CD4-positive, CD25-positive, alpha-beta regulatory T cell (primary cell): ENCODE measurements around the gene CHST11. TPM values are rescaled to one million over a fixed set of nuclear protein-coding genes. Genes with fewer than 3 reads are reported as not detected.

Source experiments
- ATAC-seq, 2 donors: fragments of 150-1000 bp; cut with Tn5 transposase; one replicate each; pipeline ENCODE4 v1.10.0; 2021; ENCODE audit warnings: low read depth in 2 of 2, moderate number of reproducible peaks in 2 of 2, moderate library complexity in 1 of 2
- DNase-seq, 3 donors: peaks; one replicate each; pipeline versions ENCODE4 v3.0.0 to v3.0.0-alpha.2; 2012 to 2022; ENCODE audit warnings: mixed read lengths in 1 of 3
- H3K27ac ChIP-seq: one replicate; pipeline ENCODE4 v1.7.0; 2013; ENCODE audit warnings: mild to moderate bottlenecking, low read length; ENCODE audit not compliant: insufficient read depth, poor library complexity, severe bottlenecking
- H3K27me3 ChIP-seq: one replicate; pipeline ENCODE4 v1.7.0; 2013; ENCODE audit warnings: low read length; ENCODE audit not compliant: control insufficient read depth, insufficient read depth
- H3K36me3 ChIP-seq: one replicate; pipeline ENCODE4 v1.7.0; 2013; ENCODE audit warnings: mild to moderate bottlenecking, low read length, moderate library complexity; ENCODE audit not compliant: control insufficient read depth, insufficient read depth
- H3K4me1 ChIP-seq: 2 replicates; pipeline ENCODE4 v1.7.0; 2013; ENCODE audit warnings: mild to moderate bottlenecking, low read length; ENCODE audit not compliant: insufficient read depth, control insufficient read depth, poor library complexity, severe bottlenecking
- H3K4me3 ChIP-seq: one replicate; pipeline ENCODE4 v1.7.0; 2013; ENCODE audit warnings: low read depth, mild to moderate bottlenecking, low read length, moderate library complexity
- H3K9me3 ChIP-seq, 2 experiments: 1 replicate in 1 of 2; 2 replicates in 1 of 2; pipeline ENCODE4 v1.7.0; 2013; ENCODE audit warnings: low read length in 2 of 2, mild to moderate bottlenecking in 1 of 2, moderate library complexity in 1 of 2; ENCODE audit not compliant: control insufficient read depth in 2 of 2
- H3K27ac Mint-ChIP-seq, 3 donors: one replicate each; pipeline ENCODE4 v1.8.0; 2020 to 2022; ENCODE audit warnings: mild to moderate bottlenecking in 3 of 3, mixed read lengths in 3 of 3, moderate library complexity in 2 of 3
- H3K27me3 Mint-ChIP-seq: one replicate; pipeline ENCODE4 v1.8.0; 2022; ENCODE audit warnings: mild to moderate bottlenecking, mixed read lengths
- H3K36me3 Mint-ChIP-seq: one replicate; pipeline ENCODE4 v1.8.0; 2020; ENCODE audit warnings: mixed read lengths
- H3K4me1 Mint-ChIP-seq, 4 donors: one replicate each; pipeline ENCODE4 v1.8.0; 2020 to 2022; ENCODE audit warnings: mixed read lengths in 4 of 4, mild to moderate bottlenecking in 1 of 4
- H3K4me3 Mint-ChIP-seq, 4 donors: one replicate each; pipeline ENCODE4 v1.8.0; 2020 to 2022; ENCODE audit warnings: mild to moderate bottlenecking in 4 of 4, mixed read lengths in 4 of 4, moderate library complexity in 3 of 4
- H3K9me3 Mint-ChIP-seq, 7 donors: one replicate each; pipeline ENCODE4 v1.8.0; 2020 to 2022; ENCODE audit warnings: mixed read lengths in 7 of 7, mild to moderate bottlenecking in 3 of 7, moderate library complexity in 2 of 7
- polyA plus RNA-seq, 4 donors: library from polyadenylated mRNA; unstranded; fragments of 300-500 nt; fragmentation: Illumina TruSeq; gene quantifications; one replicate each; pipeline ENCODE4 v1.2.3, GENCODE V29; 2021
- total RNA-seq: library from RNA; stranded (reverse); gene quantifications from one replicate; pipeline ENCODE4 v1.2.3, GENCODE V29; 2022

The CHST11 gene
- total and polyA plus RNA-seq, 5 donors from 2014 or later, result 70.2 to 192 (median 105) TPM

GRCh38 chr12:104469066-104469465, 12.3 kb downstream of the CHST11 start:
- Histone ChIP-seq H3K27me3 (no peaks in the 10 kb centered on the region), H3K9me3 (no peaks in the 10 kb centered on the region), H3K36me3 (peaks cover 3% of the 10 kb centered on the region), H3K4me1 (peaks cover 92% of the 10 kb centered on the region), H3K4me3 (peak overlapping the region; percentile 72), H3K27ac (peak overlapping the region; percentile 56)
- Mint-ChIP-seq H3K9me3 (peaks cover 0 to 7% (median 0%) of the 10 kb centered on the region in 7 donors), H3K27me3 (no peaks in the 10 kb centered on the region), H3K4me1 (peaks cover 61 to 96% (median 87%) of the 10 kb centered on the region in 4 donors), H3K4me3 (peak overlapping the region; percentile 56 to 77 (median 67)), H3K36me3 (peaks cover 33% of the 10 kb centered on the region), H3K27ac (peak overlapping the region; percentile 83 to 89 (median 87))
- no peak for DNase-seq
- ATAC-seq, result no peak

- H3K9me3 Mint-ChIP-seq, result peaks cover 0 to 7% (median 0%) of the 10 kb centered on the region in 7 donors
- Histone ChIP-seq H3K4me1 (peaks cover 92% of the 10 kb centered on the region), H3K36me3 (peaks cover 3% of the 10 kb centered on the region), H3K9me3 (no peaks in the 10 kb centered on the region), H3K27ac (peak overlapping the region; percentile 56), H3K4me3 (peak overlapping the region; percentile 72), H3K27me3 (no peaks in the 10 kb centered on the region)
- peaks cover 32% of the 10 kb centered on the region for H3K36me3 Mint-ChIP-seq
- DNase-seq, result no peak
- no peak for ATAC-seq
- H3K4me1 Mint-ChIP-seq, result peaks cover 65 to 97% (median 89%) of the 10 kb centered on the region in 4 donors
- H3K27ac Mint-ChIP-seq, result peak overlapping the region; percentile 83 to 89 (median 87)
- H3K4me3 Mint-ChIP-seq, result peak overlapping the region; percentile 33 to 77 (median 67)
- no peaks in the 10 kb centered on the region for H3K27me3 Mint-ChIP-seq
Measured at GRCh38 chr12:104469523-104469922, 12.8 kb downstream of the CHST11 start.

- Histone ChIP-seq H3K36me3 (peaks cover 3% of the 10 kb centered on the region), H3K9me3 (no peaks in the 10 kb centered on the region), H3K4me3 (no peak overlapping the region), H3K4me1 (peaks cover 92% of the 10 kb centered on the region), H3K27me3 (no peaks in the 10 kb centered on the region), H3K27ac (peak overlapping the region; percentile 10)
- peaks cover 63 to 97% (median 86%) of the 10 kb centered on the region in 4 donors for H3K4me1 Mint-ChIP-seq
- H3K4me3 Mint-ChIP-seq, result peak overlapping the region in 1 of 4 donors; percentile 39
- H3K27ac Mint-ChIP-seq, result peak overlapping the region; percentile 81 to 87 (median 83)
- no peaks in the 10 kb centered on the region for H3K27me3 Mint-ChIP-seq
- ATAC-seq (no peak), DNase-seq (no peak)
- H3K36me3 Mint-ChIP-seq, result peaks cover 25% of the 10 kb centered on the region
- peaks cover 0 to 7% (median 0%) of the 10 kb centered on the region in 7 donors for H3K9me3 Mint-ChIP-seq
Measured at GRCh38 chr12:104470521-104470920, 13.8 kb downstream of the CHST11 start.

- ATAC-seq (no peak), DNase-seq (no peak)
- H3K27me3 ChIP-seq, result no peaks in the 10 kb centered on the region
- peak overlapping the region; percentile 27 for H3K4me3 ChIP-seq
- peak overlapping the region; percentile 17 for H3K27ac ChIP-seq
- peaks cover 0 to 7% (median 0%) of the 10 kb centered on the region in 7 donors for H3K9me3 Mint-ChIP-seq
- no peaks in the 10 kb centered on the region for H3K27me3 Mint-ChIP-seq
- H3K4me1 ChIP-seq, result peaks cover 88% of the 10 kb centered on the region
- H3K27ac Mint-ChIP-seq, result peak overlapping the region in 2 of 3 donors; percentile 39 to 87
- H3K9me3 ChIP-seq, result no peaks in the 10 kb centered on the region
- H3K36me3 ChIP-seq, result peaks cover 3% of the 10 kb centered on the region
- peak overlapping the region in 1 of 4 donors; percentile 39 for H3K4me3 Mint-ChIP-seq
- H3K36me3 Mint-ChIP-seq, result peaks cover 25% of the 10 kb centered on the region
- peaks cover 62 to 90% (median 82%) of the 10 kb centered on the region in 4 donors for H3K4me1 Mint-ChIP-seq
Measured at GRCh38 chr12:104471336-104471735, 14.6 kb downstream of the CHST11 start.

- Mint-ChIP-seq H3K27me3 (no peaks in the 10 kb centered on the region), H3K4me1 (peaks cover 47 to 90% (median 80%) of the 10 kb centered on the region in 4 donors), H3K27ac (peak overlapping the region; percentile 68 to 98 (median 87)), H3K36me3 (peaks cover 16% of the 10 kb centered on the region), H3K9me3 (peaks cover 0 to 7% (median 0%) of the 10 kb centered on the region in 7 donors), H3K4me3 (peak overlapping the region; percentile 56 to 82 (median 79))
- ATAC-seq, result no peak
- peak overlapping the region; percentile 33 for H3K4me3 ChIP-seq
- H3K9me3 ChIP-seq, result no peaks in the 10 kb centered on the region
- H3K27me3 ChIP-seq, result no peaks in the 10 kb centered on the region
- peak overlapping the region; percentile 53 for H3K27ac ChIP-seq
- DNase-seq, result no peak
- peaks cover 3% of the 10 kb centered on the region for H3K36me3 ChIP-seq
- peaks cover 88% of the 10 kb centered on the region for H3K4me1 ChIP-seq
Measured at GRCh38 chr12:104472748-104473147, 16.0 kb downstream of the CHST11 start.

GRCh38 chr12:104473374-104473983, 16.7 kb downstream of the CHST11 start:
- Mint-ChIP-seq H3K4me1 (peaks cover 51 to 89% (median 79%) of the 10 kb centered on the region in 4 donors), H3K27me3 (no peaks in the 10 kb centered on the region), H3K27ac (peak overlapping the region; percentile 68 to 96 (median 87)), H3K36me3 (peaks cover 16% of the 10 kb centered on the region), H3K4me3 (peak overlapping the region; percentile 56 to 79 (median 76)), H3K9me3 (peaks cover 0 to 7% (median 0%) of the 10 kb centered on the region in 7 donors)
- ATAC-seq (peak in 1 of 2 donors; percentile 16), DNase-seq (no peak)
- Histone ChIP-seq H3K4me3 (peak overlapping the region; percentile 33), H3K4me1 (peaks cover 87% of the 10 kb centered on the region), H3K36me3 (peaks cover 3% of the 10 kb centered on the region), H3K27ac (peak overlapping the region; percentile 53), H3K27me3 (no peaks in the 10 kb centered on the region), H3K9me3 (no peaks in the 10 kb centered on the region)

- Mint-ChIP-seq H3K9me3 (peaks cover 0 to 3% (median 0%) of the 10 kb centered on the region in 7 donors), H3K27ac (peak overlapping the region; percentile 26 to 87 (median 32)), H3K27me3 (no peaks in the 10 kb centered on the region), H3K36me3 (peaks cover 10% of the 10 kb centered on the region), H3K4me3 (peak overlapping the region in 1 of 4 donors; percentile 59), H3K4me1 (peaks cover 45 to 90% (median 78%) of the 10 kb centered on the region in 4 donors)
- Histone ChIP-seq H3K36me3 (peaks cover 3% of the 10 kb centered on the region), H3K4me3 (peak overlapping the region; percentile 35), H3K27ac (peak overlapping the region; percentile 53), H3K9me3 (no peaks in the 10 kb centered on the region), H3K27me3 (no peaks in the 10 kb centered on the region), H3K4me1 (peaks cover 88% of the 10 kb centered on the region)
- no peak for DNase-seq
- ATAC-seq, result no peak
Measured at GRCh38 chr12:104475271-104475670, 18.5 kb downstream of the CHST11 start.
